Endothelial cell of umbilical vein (primary cell): ENCODE data around the gene EDC4.

Experiments
- EZH2 ChIP-seq: IDR thresholded peaks from 2 replicates; pipeline ENCODE4 v1.6.1; 2012; ENCODE audit warnings: borderline replicate concordance, low read depth, mild to moderate bottlenecking, moderate library complexity, low read length, inconsistent platforms; ENCODE audit not compliant: severe bottlenecking
- GATA2 ChIP-seq: IDR thresholded peaks from 2 replicates; pipeline ENCODE4 v1.7.0; 2011; ENCODE audit warnings: low read depth, mild to moderate bottlenecking, moderate library complexity, mixed read lengths, low read length; ENCODE audit not compliant: insufficient read length, insufficient read depth
- MAX ChIP-seq: IDR thresholded peaks from 2 replicates; pipeline ENCODE4 v1.6.1; 2011; ENCODE audit not compliant: insufficient read depth, insufficient read length
- MYC ChIP-seq: IDR thresholded peaks from one replicate; pipeline ENCODE4 v1.6.1; 2011; ENCODE audit warnings: mild to moderate bottlenecking, low read depth, low read length
- POLR2AphosphoS5 ChIP-seq: IDR thresholded peaks from 2 replicates; pipeline ENCODE4 v1.6.1; 2012; ENCODE audit warnings: low read depth, mild to moderate bottlenecking, control low read depth, low read length, moderate library complexity; ENCODE audit not compliant: insufficient read depth
- TF ChIP-seq, protein P1 (sequence below), 2 donors: IDR thresholded peaks; 1 replicate in 1 of 2; 2 replicates in 1 of 2; pipeline ENCODE4 v1.5.1; 2011; ENCODE audit warnings: low read length in 2 of 2, mild to moderate bottlenecking in 2 of 2, moderate library complexity in 2 of 2, control low read depth in 1 of 2, inconsistent platforms in 1 of 2, low read depth in 1 of 2; ENCODE audit not compliant: insufficient read depth in 1 of 2; ENCODE audit errors: extremely low read depth in 1 of 2

GRCh38 chr16:67871256-67871655 lies 1.6 kb upstream of the EDC4 start:
- TF ChIP-seq, protein P1, sequence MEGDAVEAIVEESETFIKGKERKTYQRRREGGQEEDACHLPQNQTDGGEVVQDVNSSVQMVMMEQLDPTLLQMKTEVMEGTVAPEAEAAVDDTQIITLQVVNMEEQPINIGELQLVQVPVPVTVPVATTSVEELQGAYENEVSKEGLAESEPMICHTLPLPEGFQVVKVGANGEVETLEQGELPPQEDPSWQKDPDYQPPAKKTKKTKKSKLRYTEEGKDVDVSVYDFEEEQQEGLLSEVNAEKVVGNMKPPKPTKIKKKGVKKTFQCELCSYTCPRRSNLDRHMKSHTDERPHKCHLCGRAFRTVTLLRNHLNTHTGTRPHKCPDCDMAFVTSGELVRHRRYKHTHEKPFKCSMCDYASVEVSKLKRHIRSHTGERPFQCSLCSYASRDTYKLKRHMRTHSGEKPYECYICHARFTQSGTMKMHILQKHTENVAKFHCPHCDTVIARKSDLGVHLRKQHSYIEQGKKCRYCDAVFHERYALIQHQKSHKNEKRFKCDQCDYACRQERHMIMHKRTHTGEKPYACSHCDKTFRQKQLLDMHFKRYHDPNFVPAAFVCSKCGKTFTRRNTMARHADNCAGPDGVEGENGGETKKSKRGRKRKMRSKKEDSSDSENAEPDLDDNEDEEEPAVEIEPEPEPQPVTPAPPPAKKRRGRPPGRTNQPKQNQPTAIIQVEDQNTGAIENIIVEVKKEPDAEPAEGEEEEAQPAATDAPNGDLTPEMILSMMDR (IDR thresholded peaks at IDR 0.05; ENCODE audit: extremely low read depth in 1 of 2, insufficient read depth in 1 of 2, low read depth in 1 of 2, low read length in 2 of 2) = no peak
- TF ChIP-seq POLR2AphosphoS5 = no peak
- no peak for TF ChIP-seq EZH2
- TF ChIP-seq MYC = no peak
- TF ChIP-seq MAX = no peak
- no peak for TF ChIP-seq GATA2
